ENCODE data around the gene TARP.
A peak's percentile ranks its signal among the peaks of the same experiment; 100 is the strongest.

The TARP gene

DNA sequence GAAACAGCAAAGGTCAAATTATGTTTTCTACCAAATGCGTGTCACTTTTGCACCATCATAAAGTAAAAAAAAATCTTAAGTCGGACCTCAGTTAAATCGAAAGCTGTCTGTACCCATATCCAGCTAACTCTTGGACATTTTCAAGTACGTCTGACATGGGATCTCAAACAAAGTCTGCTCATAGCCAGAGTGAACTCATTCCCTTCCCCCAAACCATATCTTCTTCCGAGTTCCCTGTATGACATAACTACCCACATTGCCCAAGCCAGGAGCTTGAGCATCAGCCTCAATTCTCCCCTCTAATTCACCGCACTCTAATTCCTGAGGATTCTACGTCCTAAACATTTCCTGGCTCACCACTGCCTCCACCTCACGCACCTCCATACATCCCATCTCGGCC, 44.8 kb upstream of the TARP start:
- Histone ChIP-seq H3K4me1 (peaks cover 0 to 24% (median under 1%) of the 10 kb centered on the region in 12 donors), H3K27me3 (no peaks in the 10 kb centered on the region), H3K4me3 (no peak overlapping the region), H3K36me3 (no peaks in the 10 kb centered on the region), H3K9me3 (no peaks in the 10 kb centered on the region), H3K27ac (peak overlapping the region in 2 of 12 donors; percentile 9 to 34)
- 66 to 73% (median 71%) methylated on average over 9 of the region's 9 CpGs for WGBS, 4 donors
- DNase-seq (no peak), ATAC-seq (no peak)
- TF ChIP-seq, protein P1, sequence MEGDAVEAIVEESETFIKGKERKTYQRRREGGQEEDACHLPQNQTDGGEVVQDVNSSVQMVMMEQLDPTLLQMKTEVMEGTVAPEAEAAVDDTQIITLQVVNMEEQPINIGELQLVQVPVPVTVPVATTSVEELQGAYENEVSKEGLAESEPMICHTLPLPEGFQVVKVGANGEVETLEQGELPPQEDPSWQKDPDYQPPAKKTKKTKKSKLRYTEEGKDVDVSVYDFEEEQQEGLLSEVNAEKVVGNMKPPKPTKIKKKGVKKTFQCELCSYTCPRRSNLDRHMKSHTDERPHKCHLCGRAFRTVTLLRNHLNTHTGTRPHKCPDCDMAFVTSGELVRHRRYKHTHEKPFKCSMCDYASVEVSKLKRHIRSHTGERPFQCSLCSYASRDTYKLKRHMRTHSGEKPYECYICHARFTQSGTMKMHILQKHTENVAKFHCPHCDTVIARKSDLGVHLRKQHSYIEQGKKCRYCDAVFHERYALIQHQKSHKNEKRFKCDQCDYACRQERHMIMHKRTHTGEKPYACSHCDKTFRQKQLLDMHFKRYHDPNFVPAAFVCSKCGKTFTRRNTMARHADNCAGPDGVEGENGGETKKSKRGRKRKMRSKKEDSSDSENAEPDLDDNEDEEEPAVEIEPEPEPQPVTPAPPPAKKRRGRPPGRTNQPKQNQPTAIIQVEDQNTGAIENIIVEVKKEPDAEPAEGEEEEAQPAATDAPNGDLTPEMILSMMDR (IDR thresholded peaks at IDR 0.05): no peak
- no peak for TF ChIP-seq POLR2A (IDR thresholded peaks at IDR 0.05)
- intact Hi-C loops (cut with DNase I): loop anchor here (2.0 to 10.0 kb wide), 9 partner anchors 93 to 416 kb away; no protein-coding TSS in a partner anchor

DNA sequence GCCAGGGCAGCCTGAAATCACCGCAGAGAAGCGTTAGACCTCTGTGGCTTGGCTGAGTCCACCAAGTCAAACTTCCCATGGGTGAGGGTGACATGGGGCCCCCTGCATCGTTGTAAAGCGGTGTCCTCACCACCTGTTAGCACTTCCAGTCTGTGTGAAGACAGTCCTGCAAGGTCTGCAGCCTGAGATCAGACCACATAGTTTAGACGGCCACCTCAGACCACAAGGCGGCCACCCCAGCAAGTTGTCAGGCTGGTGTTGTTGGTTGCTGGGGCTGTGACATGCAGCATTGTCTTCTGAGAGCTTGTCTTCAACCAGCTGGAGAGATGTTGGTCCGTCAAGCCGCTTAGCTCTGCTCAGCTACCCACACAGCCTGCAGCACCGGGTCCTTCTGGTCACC, 44.1 kb upstream of the TARP start:
- Histone ChIP-seq H3K9me3 (no peaks in the 10 kb centered on the region), H3K27me3 (no peaks in the 10 kb centered on the region), H3K36me3 (no peaks in the 10 kb centered on the region), H3K4me1 (peaks cover 0 to 31% (median 3%) of the 10 kb centered on the region in 12 donors), H3K27ac (peak overlapping the region in 1 of 12 donors; percentile 34), H3K4me3 (peak overlapping the region in 1 of 12 donors; percentile 27)
- DNase-seq (no peak), ATAC-seq (peak in 2 of 4 donors; percentile 13 to 14)
- WGBS, 4 donors: 74 to 82% (median 77%) methylated on average over 4 to 9 of the region's 9 CpGs
- TF ChIP-seq, protein P1 (IDR thresholded peaks at IDR 0.05): no peak
- TF ChIP-seq POLR2A (IDR thresholded peaks at IDR 0.05): no peak
- intact Hi-C loops (cut with DNase I): loop anchor here in 9 of 10 donors (5.0 to 10.0 kb wide), 8 partner anchors 93 to 415 kb away; no protein-coding TSS in a partner anchor

GRCh38 chr7:38316733-38317360, 43.4 kb upstream of the TARP start:
- intact Hi-C loops (cut with DNase I): loop anchor here in 9 of 10 donors (5.0 to 10.0 kb wide), 8 partner anchors 92 to 415 kb away; no protein-coding TSS in a partner anchor
- ATAC-seq: no peak
- TF ChIP-seq, protein P1 (IDR thresholded peaks at IDR 0.05): no peak
- no peak for TF ChIP-seq POLR2A (IDR thresholded peaks at IDR 0.05)
- no peak for DNase-seq
- Histone ChIP-seq H3K36me3 (no peaks in the 10 kb centered on the region), H3K27me3 (no peaks in the 10 kb centered on the region), H3K4me3 (peak overlapping the region in 1 of 12 donors; percentile 27), H3K4me1 (peaks cover 0 to 38% (median 4%) of the 10 kb centered on the region in 12 donors), H3K27ac (peak overlapping the region in 1 of 12 donors; percentile 10), H3K9me3 (no peaks in the 10 kb centered on the region)
- 83 to 94% (median 88%) methylated on average over 8 of the region's 8 CpGs for WGBS, 4 donors

DNA sequence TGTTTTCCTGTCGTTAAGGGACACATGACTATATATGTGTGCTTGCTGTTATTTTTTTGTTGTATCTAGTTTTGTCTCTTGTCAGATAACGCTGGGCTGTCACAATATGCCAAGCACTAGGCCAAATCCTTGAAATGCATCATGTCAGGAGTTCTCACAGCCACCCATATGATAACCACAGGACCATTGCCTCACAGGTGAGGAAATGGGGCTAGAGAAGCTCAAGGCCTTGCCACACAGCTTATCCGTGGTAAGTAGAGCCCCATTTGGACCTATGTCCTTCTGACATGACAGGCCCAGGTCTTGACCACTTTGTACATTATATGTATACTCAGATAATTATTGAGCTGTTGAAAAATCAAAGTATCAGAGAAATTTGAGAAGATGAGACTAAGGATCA, 42.0 kb upstream of the TARP start:
- Histone ChIP-seq H3K27me3 (no peaks in the 10 kb centered on the region), H3K9me3 (no peaks in the 10 kb centered on the region), H3K4me1 (peaks cover 0 to 43% (median 10%) of the 10 kb centered on the region in 12 donors), H3K36me3 (no peaks in the 10 kb centered on the region), H3K4me3 (no peak overlapping the region), H3K27ac (peak overlapping the region in 1 of 12 donors; percentile 12)
- intact Hi-C loops (cut with DNase I): loop anchor here in 9 of 10 donors (5.0 to 10.0 kb wide), 8 partner anchors 91 to 413 kb away; no protein-coding TSS in a partner anchor
- 85 to 86% (median 85%) methylated on average over 3 of the region's 3 CpGs for WGBS, 4 donors
- TF ChIP-seq, protein P1 (IDR thresholded peaks at IDR 0.05): no peak
- TF ChIP-seq POLR2A (IDR thresholded peaks at IDR 0.05): no peak
- no peak for DNase-seq
- ATAC-seq: no peak
